HUES48 (cell line): ENCODE data around the gene CCDC184.
"Not testable (repeated sequence)": the region's sequence is repeated elsewhere in the genome, so short reads cannot be mapped to it uniquely, and the experiment has no call there.

Experiments used
- H3K27ac ChIP-seq: one replicate; pipeline ENCODE4 v1.7.0; 2013; ENCODE audit warnings: low read depth, low read length, inconsistent platforms
- H3K27me3 ChIP-seq: 2 replicates; pipeline ENCODE4 v1.6.1; 2013; ENCODE audit warnings: mild to moderate bottlenecking, low read length; ENCODE audit not compliant: control insufficient read depth, insufficient read depth
- H3K36me3 ChIP-seq: 2 replicates; pipeline ENCODE4 v1.6.1; 2013; ENCODE audit warnings: low read length; ENCODE audit not compliant: control insufficient read depth, insufficient read depth
- H3K4me1 ChIP-seq: 2 replicates; pipeline ENCODE4 v1.6.1; 2013; ENCODE audit warnings: mild to moderate bottlenecking, low read length; ENCODE audit not compliant: control insufficient read depth, insufficient read depth
- H3K4me3 ChIP-seq: 2 replicates; pipeline ENCODE4 v1.5.1; 2013; ENCODE audit warnings: mild to moderate bottlenecking, low read depth, low read length
- H3K9ac ChIP-seq: 2 replicates; pipeline ENCODE4 v1.6.1; 2013; ENCODE audit warnings: mild to moderate bottlenecking, low read depth, low read length, moderate library complexity
- H3K9me3 ChIP-seq: 2 replicates; pipeline ENCODE4 v1.6.1; 2013; ENCODE audit warnings: low read length; ENCODE audit not compliant: control insufficient read depth, insufficient read depth

Gene CCDC184

DNA sequence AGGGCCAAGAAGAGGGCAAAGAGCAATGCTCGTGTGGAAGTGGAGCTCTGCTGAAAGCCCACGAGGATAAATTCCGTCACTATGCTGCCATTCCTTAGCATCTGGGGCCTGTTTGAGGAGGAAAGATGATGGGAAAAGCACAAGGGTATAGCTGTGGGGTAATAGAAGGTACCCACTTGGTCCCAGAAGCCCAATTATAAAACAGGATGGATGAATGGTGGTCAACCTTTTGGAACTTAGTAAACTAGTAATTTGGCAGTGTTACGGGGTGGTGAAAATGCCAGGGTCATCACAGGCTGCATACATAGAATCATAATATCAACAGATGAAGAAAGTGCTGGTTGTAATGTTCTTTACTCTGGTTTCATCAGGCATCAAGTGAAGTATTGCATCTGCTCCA, 19.7 kb downstream of the CCDC184 start, which contains the start of gene OR10AD1:
Gene OR10AD1 (minus strand): TSS at position 101 of the 400 bp plus-strand sequence. CDS start 0 bp downstream, at position 101.
- peaks cover 48% of the 10 kb centered on the region for H3K27me3 ChIP-seq
- 0 out of 2 replicates have a peak, but pooled peaks cover 6% of the 10 kb centered on the region for H3K9me3 ChIP-seq
- no peak within 1 kb of the TSS for H3K4me3 ChIP-seq
- no peaks in the 10 kb centered on the region for H3K4me1 ChIP-seq
- no peak within 1 kb of the TSS for H3K27ac ChIP-seq
- H3K9ac ChIP-seq: no peak within 1 kb of the TSS
- no peaks in the 10 kb centered on the region for H3K36me3 ChIP-seq

DNA sequence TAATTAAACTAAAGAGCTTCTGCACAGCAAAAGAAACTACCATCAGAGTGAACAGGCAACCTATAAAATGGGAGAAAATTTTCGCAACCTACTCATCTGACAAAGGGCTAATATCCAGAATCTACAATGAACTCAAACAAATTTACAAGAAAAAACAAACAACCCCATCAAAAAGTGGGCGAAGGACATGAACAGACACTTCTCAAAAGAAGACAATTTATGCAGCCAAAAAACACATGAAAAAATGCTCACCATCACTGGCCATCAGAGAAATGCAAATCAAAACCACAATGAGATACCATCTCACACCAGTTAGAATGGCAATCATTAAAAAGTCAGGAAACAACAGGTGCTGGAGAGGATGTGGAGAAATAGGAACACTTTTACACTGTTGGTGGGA, 26.1 kb downstream of the CCDC184 start:
- H3K27me3 ChIP-seq: peaks cover 12% of the 10 kb centered on the region; the same call in 1 of the 2 replicates
- not testable (repeated sequence) for H3K9ac ChIP-seq, H3K36me3 ChIP-seq, H3K4me3 ChIP-seq, H3K4me1 ChIP-seq, H3K9me3 ChIP-seq, H3K27ac ChIP-seq

DNA sequence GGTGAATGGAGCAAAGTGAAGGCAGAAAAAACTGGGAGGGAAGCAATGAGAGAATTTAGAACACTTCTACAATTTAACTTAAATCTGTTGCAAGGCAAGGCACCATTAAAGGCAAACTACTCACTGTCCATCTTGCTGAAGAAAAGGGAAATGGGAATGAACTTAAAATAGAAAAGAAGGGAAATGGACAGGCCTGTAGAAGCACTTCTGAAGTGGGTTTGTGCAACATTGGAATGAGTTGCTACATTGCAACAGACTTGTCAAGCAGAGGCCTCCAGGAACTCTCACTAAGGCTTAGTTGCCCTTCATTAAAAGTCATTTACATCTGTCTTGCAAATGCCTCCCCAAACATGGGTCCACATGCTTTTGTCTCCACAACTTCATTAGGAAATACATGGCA, 33.3 kb downstream of the CCDC184 start:
- H3K4me3 ChIP-seq: no peak overlapping the region
- H3K36me3 ChIP-seq: no peaks in the 10 kb centered on the region
- H3K27ac ChIP-seq: no peak overlapping the region
- H3K9me3 ChIP-seq: no peaks in the 10 kb centered on the region
- H3K4me1 ChIP-seq: no peaks in the 10 kb centered on the region
- H3K27me3 ChIP-seq: peaks cover 12% of the 10 kb centered on the region; the same call in 1 of the 2 replicates
- no peak overlapping the region for H3K9ac ChIP-seq

DNA sequence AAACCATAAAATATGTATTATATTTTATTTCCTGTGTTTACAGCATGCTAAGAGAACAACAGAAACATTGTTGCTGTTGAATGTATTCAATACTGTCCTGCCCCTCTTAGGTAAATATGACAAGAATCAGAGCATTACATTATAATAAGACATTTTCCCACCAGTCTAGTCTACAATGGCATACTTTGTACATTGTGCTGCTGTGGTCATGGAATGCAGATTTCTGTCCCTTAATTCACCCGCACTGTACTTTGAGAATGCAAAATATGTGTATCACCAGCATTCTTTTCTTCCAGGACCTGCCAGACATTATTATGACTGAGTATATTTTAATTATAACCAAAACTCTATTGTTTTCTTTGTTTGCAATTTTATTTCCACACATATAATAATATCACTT, 36.2 kb downstream of the CCDC184 start:
- no peaks in the 10 kb centered on the region for H3K4me1 ChIP-seq
- no peak overlapping the region for H3K27ac ChIP-seq
- H3K27me3 ChIP-seq: no peaks in the 10 kb centered on the region
- no peaks in the 10 kb centered on the region for H3K36me3 ChIP-seq
- H3K4me3 ChIP-seq: no peak overlapping the region
- H3K9me3 ChIP-seq: no peaks in the 10 kb centered on the region
- no peak overlapping the region for H3K9ac ChIP-seq

DNA sequence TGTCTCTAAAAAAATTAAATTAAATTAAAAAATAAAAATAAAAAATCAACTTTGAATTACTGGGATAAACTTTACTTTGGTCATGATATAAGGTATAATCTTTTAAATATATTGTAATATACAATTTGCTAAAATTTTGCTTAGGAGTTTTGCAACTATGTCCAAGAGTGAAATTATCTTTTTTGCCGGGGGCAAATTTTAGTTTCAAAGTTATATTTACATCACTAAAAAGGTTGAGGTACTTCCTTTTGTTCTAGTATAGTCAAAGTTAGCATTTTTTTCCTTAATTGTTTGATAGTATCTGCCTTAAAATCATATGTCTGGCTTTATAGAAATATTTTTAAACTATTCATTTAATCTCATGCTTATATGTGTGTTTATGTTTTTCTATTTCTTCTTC, 37.3 kb downstream of the CCDC184 start:
- no peak overlapping the region for H3K27ac ChIP-seq
- no peak overlapping the region for H3K4me3 ChIP-seq
- H3K36me3 ChIP-seq: no peaks in the 10 kb centered on the region
- no peak overlapping the region for H3K9ac ChIP-seq
- no peaks in the 10 kb centered on the region for H3K27me3 ChIP-seq
- H3K4me1 ChIP-seq: no peaks in the 10 kb centered on the region
- no peaks in the 10 kb centered on the region; the same call in 1 of the 2 replicates for H3K9me3 ChIP-seq

- H3K36me3 ChIP-seq: no peaks in the 10 kb centered on the region
- no peaks in the 10 kb centered on the region; the same call in 1 of the 2 replicates for H3K9me3 ChIP-seq
- H3K4me1 ChIP-seq: no peaks in the 10 kb centered on the region
- no peaks in the 10 kb centered on the region for H3K27me3 ChIP-seq
- no peak overlapping the region for H3K9ac ChIP-seq
- no peak overlapping the region for H3K4me3 ChIP-seq
- no peak overlapping the region for H3K27ac ChIP-seq
Observed at GRCh38 chr12:48221645-48222044, 38.2 kb downstream of the CCDC184 start.

DNA sequence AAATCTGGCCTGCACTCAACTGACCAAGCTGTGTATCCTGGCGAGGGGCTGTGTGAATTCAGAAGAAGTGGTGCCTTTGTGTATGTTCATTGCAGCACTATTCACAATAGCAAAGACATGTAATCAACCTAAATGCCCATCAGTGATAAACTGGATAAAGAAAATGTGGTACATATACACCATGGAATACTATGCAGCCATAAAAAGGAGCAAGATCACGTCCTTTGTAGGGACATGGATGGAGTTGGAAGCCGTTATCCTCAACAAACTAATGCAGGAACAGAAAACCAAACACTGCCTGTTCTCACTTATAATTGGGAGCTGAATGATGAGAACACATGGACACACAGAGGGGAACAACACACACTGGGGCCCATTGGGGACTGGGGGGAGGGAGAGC, 41.1 kb downstream of the CCDC184 start:
- not testable (repeated sequence) for H3K9me3 ChIP-seq, H3K27me3 ChIP-seq, H3K27ac ChIP-seq, H3K9ac ChIP-seq, H3K4me3 ChIP-seq, H3K4me1 ChIP-seq, H3K36me3 ChIP-seq

DNA sequence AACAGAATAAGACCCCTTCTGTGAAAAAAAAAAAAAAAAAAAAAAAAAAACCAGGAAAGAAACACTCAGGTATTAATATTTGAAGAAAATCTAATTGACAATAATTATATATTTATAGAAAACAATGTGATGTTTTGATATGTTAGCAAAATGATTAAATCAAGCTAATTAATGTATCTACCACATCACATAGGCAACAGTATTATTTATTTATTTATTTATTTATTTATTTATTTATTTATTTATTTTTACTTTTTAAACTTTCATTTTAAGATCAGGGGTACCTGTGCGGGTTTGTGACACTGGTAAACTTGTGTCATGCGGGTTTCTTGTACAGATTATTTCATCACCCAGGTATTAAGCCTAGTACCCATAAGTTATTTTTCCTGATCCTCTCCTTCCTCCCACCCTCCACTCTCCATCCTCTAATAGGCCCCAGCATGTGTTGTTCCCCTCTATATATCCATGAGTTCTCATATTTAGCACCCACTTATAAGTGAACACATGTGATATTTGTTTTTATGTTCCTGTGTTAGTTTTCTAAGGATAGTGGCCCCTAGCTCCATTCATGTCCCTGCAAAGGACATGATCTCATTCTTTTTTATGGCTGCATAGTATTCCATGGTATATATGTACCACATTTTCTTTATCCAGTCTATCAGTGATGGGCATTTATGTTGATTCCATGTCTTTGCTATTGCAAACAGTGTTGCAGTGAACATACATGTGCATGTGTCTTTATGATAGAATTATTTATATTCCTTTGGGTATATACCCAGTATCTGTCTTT, 47.9 kb downstream of the CCDC184 start:
- H3K9me3 ChIP-seq, H3K27ac ChIP-seq, H3K36me3 ChIP-seq, H3K4me1 ChIP-seq, H3K9ac ChIP-seq, H3K27me3 ChIP-seq, H3K4me3 ChIP-seq: not testable (repeated sequence)
